PC-9 (cell line): Measurements from ENCODE around the gene MYO1A. TPM values are rescaled to one million over a fixed set of nuclear protein-coding genes. Genes with fewer than 3 reads are reported as not detected.

Experiments used
- BruUV-seq: library from RNA; stranded (reverse); fragments of 400-500 nt; replicated peaks from 2 replicates; lab custom pipeline; 2021; lab: Mats Ljungman, UMichigan
- CTCF ChIA-PET: fragments of 300-600 bp; sonication (Branson Sonifier 250); formaldehyde crosslinking; loops from one replicate; lab custom pipeline; 2022; ENCODE audit warnings: antibody characterized with exemption; lab: Charles Lee
- POLR2A ChIA-PET: fragments of 300-600 bp; sonication (Branson Sonifier 250); formaldehyde crosslinking; loops from one replicate; lab custom pipeline; 2022; ENCODE audit warnings: antibody characterized with exemption; ENCODE audit not compliant: unreplicated experiment; lab: Charles Lee
- DNase-seq, 2 experiments: peaks; one replicate each; pipeline versions ENCODE4 v3.0.0 to v3.0.0-alpha.2; 2015 to 2022; ENCODE audit warnings: mixed read lengths in 1 of 2
- H2AFZ ChIP-seq: fragments of 200-600 bp; sonication (generic); 2 replicates; pipeline ENCODE4 v1.8.1; 2017; ENCODE audit warnings: antibody characterized with exemption
- H3F3A ChIP-seq: fragments of 200-600 bp; sonication (generic); 2 replicates; pipeline ENCODE4 v1.8.1; 2017; ENCODE audit warnings: antibody characterized with exemption, mild to moderate bottlenecking, low read depth; ENCODE audit not compliant: insufficient read depth
- H3K27ac ChIP-seq: fragments of 200-600 bp; sonication (generic); 2 replicates; pipeline ENCODE4 v1.6.1; 2016; ENCODE audit warnings: mixed run types
- H3K27me3 ChIP-seq: fragments of 200-600 bp; sonication (generic); 2 replicates; pipeline ENCODE4 v1.6.1; 2016; ENCODE audit warnings: low read depth, mixed run types; ENCODE audit not compliant: insufficient read depth
- H3K36me3 ChIP-seq: fragments of 200-600 bp; sonication (generic); 2 replicates; pipeline ENCODE4 v1.6.1; 2016; ENCODE audit warnings: low read depth, mixed run types
- H3K4me1 ChIP-seq: fragments of 200-600 bp; sonication (generic); replicated peaks from 2 replicates; pipeline ENCODE4 v1.6.1; 2016; ENCODE audit warnings: mixed run types; ENCODE audit not compliant: insufficient read depth
- H3K4me2 ChIP-seq: fragments of 200-600 bp; sonication (generic); 2 replicates; pipeline ENCODE4 v1.6.1; 2017; ENCODE audit warnings: mixed run types
- H3K4me3 ChIP-seq: fragments of 200-600 bp; sonication (generic); 2 replicates; pipeline ENCODE4 v1.6.1; 2016; ENCODE audit warnings: mixed run types
- H3K79me2 ChIP-seq: fragments of 200-600 bp; sonication (generic); 2 replicates; pipeline ENCODE4 v1.6.1; 2017; ENCODE audit warnings: low read depth, mixed run types
- H3K9me2 ChIP-seq: fragments of 200-600 bp; sonication (generic); 2 replicates; pipeline ENCODE4 v1.8.1; 2017; ENCODE audit warnings: mild to moderate bottlenecking; ENCODE audit not compliant: insufficient read depth
- H3K9me3 ChIP-seq: fragments of 200-600 bp; sonication (generic); 2 replicates; pipeline ENCODE4 v1.8.1; 2016; ENCODE audit warnings: low read depth; ENCODE audit not compliant: insufficient read depth
- H4K20me1 ChIP-seq: fragments of 200-600 bp; sonication (generic); 2 replicates; pipeline ENCODE4 v1.8.1; 2017; ENCODE audit not compliant: insufficient read depth
- EZH2 ChIP-seq: fragments of 200-600 bp; sonication (generic); IDR thresholded peaks from 2 replicates; pipeline ENCODE4 v1.8.0; 2017; ENCODE audit warnings: antibody characterized with exemption, low read depth
- intact Hi-C: fragments of 100-400 bp; cut with micrococcal nuclease; formaldehyde crosslinking; loops from one replicate; pipeline ENCODE4 v1.10.0; 2022; ENCODE audit not compliant: unreplicated experiment
- total RNA-seq: library from RNA; stranded (reverse); gene quantifications from 2 replicates; pipeline ENCODE4 v1.2.3, GENCODE V29; 2021
- TF ChIP-seq, protein P1 (sequence below): fragments of 200-600 bp; sonication (generic); conservative IDR thresholded peaks from 2 replicates; pipeline ENCODE4 v1.6.1; 2017; ENCODE audit warnings: mixed run types, antibody characterized with exemption, mild to moderate bottlenecking, moderate library complexity

Gene MYO1A
- total RNA-seq, 1 experiment from 2014 or later = not detected

- Histone ChIP-seq H3F3A (no peaks in the 10 kb centered on the region), H3K27me3 (peaks cover 74% of the 10 kb centered on the region), H4K20me1 (no peaks in the 10 kb centered on the region), H2AFZ (no peak overlapping the region), H3K36me3 (no peaks in the 10 kb centered on the region), H3K9me3 (no peaks in the 10 kb centered on the region), H3K4me2 (no peak overlapping the region), H3K27ac (no peak overlapping the region), H3K4me1 (no peaks in the 10 kb centered on the region), H3K79me2 (no peaks in the 10 kb centered on the region), H3K9me2 (no peaks in the 10 kb centered on the region), H3K4me3 (no peak overlapping the region)
- intact Hi-C loops = no loop called here
- POLR2A ChIA-PET = no interaction called here
- no peak for DNase-seq
- TF ChIP-seq EZH2 = no peak
- TF ChIP-seq, protein P1, sequence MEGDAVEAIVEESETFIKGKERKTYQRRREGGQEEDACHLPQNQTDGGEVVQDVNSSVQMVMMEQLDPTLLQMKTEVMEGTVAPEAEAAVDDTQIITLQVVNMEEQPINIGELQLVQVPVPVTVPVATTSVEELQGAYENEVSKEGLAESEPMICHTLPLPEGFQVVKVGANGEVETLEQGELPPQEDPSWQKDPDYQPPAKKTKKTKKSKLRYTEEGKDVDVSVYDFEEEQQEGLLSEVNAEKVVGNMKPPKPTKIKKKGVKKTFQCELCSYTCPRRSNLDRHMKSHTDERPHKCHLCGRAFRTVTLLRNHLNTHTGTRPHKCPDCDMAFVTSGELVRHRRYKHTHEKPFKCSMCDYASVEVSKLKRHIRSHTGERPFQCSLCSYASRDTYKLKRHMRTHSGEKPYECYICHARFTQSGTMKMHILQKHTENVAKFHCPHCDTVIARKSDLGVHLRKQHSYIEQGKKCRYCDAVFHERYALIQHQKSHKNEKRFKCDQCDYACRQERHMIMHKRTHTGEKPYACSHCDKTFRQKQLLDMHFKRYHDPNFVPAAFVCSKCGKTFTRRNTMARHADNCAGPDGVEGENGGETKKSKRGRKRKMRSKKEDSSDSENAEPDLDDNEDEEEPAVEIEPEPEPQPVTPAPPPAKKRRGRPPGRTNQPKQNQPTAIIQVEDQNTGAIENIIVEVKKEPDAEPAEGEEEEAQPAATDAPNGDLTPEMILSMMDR = no peak
- no TSS peak for BruUV-seq
- CTCF ChIA-PET = no interaction called here
Observed at GRCh38 chr12:57040750-57041149, 9.2 kb downstream of the MYO1A start.

GRCh38 chr12:57040211-57040610 is 9.7 kb downstream of the MYO1A start:
- H3K4me2 ChIP-seq = no peak overlapping the region
- POLR2A ChIA-PET = no interaction called here

DNA sequence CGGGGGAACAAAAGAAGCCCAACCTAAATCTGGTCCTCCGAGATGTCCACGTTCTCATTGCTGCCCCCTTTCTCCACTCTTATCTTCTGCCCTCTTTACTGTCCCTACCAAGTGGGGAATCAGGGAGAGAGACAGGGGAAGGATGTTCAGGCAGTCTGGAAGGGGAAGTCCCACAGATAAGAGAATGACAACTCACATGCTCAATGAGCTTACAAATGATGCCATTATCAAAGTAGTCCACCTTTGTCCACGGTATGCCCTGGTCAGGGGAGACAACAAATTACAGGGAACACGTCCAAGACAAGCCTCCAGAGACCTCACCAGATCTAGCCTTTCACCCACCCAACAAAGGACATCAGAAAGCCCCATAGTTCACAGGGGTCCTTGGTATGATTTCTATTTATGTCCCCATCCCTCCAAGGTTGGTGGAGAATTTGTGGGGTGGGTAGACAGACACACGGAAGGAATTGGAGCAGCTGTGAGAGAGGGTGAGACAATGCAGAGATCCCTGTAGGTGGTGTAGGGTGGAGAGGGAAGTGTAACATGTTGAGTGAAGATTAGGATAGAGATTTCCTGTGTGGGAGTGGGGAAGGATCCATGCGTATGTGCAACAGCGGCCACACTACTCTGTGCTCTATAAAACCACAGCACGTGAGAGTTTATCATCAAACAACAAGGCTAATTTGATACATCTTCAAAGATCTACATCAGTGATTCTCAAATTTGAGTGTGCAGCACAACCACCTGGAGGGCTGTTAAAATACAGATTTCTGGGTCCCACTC is 10.7 kb downstream of the MYO1A start:
- no peak overlapping the region for H3K27ac ChIP-seq
- H3K9me3 ChIP-seq = no peaks in the 10 kb centered on the region
- no peaks in the 10 kb centered on the region for H3K79me2 ChIP-seq
- no peak overlapping the region for H3K4me3 ChIP-seq
- no peaks in the 10 kb centered on the region for H4K20me1 ChIP-seq
- no peak overlapping the region for H3K4me2 ChIP-seq
- H3K27me3 ChIP-seq = peaks cover 63% of the 10 kb centered on the region
- no peaks in the 10 kb centered on the region for H3K4me1 ChIP-seq
- BruUV-seq = no TSS peak
- intact Hi-C loops = no loop called here
- no peaks in the 10 kb centered on the region for H3K9me2 ChIP-seq
- no peaks in the 10 kb centered on the region for H3F3A ChIP-seq
- H3K36me3 ChIP-seq = no peaks in the 10 kb centered on the region
- CTCF ChIA-PET = no interaction called here
- POLR2A ChIA-PET = no interaction called here
- no peak overlapping the region for H2AFZ ChIP-seq
- DNase-seq = no peak
- TF ChIP-seq EZH2 = no peak
- TF ChIP-seq, protein P1 = no peak

More at GRCh38 chr12:57040211-57040610, 9.7 kb downstream of the MYO1A start:
- TF ChIP-seq EZH2 = no peak
- TF ChIP-seq, protein P1 = no peak
- Histone ChIP-seq H3F3A (no peaks in the 10 kb centered on the region), H3K79me2 (no peaks in the 10 kb centered on the region), H4K20me1 (no peaks in the 10 kb centered on the region), H3K36me3 (no peaks in the 10 kb centered on the region), H2AFZ (no peak overlapping the region), H3K4me1 (no peaks in the 10 kb centered on the region), H3K9me3 (no peaks in the 10 kb centered on the region), H3K9me2 (no peaks in the 10 kb centered on the region), H3K4me3 (no peak overlapping the region), H3K27ac (no peak overlapping the region), H3K27me3 (peaks cover 72% of the 10 kb centered on the region)
- no peak for DNase-seq
- no TSS peak for BruUV-seq
- CTCF ChIA-PET = no interaction called here
- intact Hi-C loops = no loop called here
